K562 (cell line): ENCODE measurements around the gene CACNA2D3. TPM values are rescaled to one million over a fixed set of nuclear protein-coding genes. Genes with fewer than 3 reads are reported as not detected.

ENCODE experiments used
- ATAC-seq: fragments of 200-7000 bp; cut with Tn5 transposase; 3 replicates; pipeline ENCODE4 v1.9.1; 2020; ENCODE audit warnings: moderate library complexity
- BruUV-seq: library from RNA; stranded (reverse); fragments of 400-500 nt; replicated peaks from 2 replicates; lab custom pipeline; 2021; lab: Mats Ljungman, UMichigan
- CTCF ChIA-PET: fragments of 300-600 bp; formaldehyde crosslinking; extraction: SDS; loops from one replicate; lab custom pipeline; 2021; ENCODE audit warnings: low intra/inter-chr PET ratio; lab: Yijun Ruan, JAX
- POLR2A ChIA-PET: fragments of 300-600, 350-650 bp; sonication (Branson Sonifier 250); formaldehyde crosslinking; extraction: SDS; loops from one replicate; lab custom pipeline; 2021; ENCODE audit warnings: antibody characterized with exemption, inconsistent platforms; lab: Yijun Ruan, JAX
- DNase-seq, 4 experiments: peaks; one replicate each; pipeline versions ENCODE4 v3.0.0 to v3.0.0-alpha.2; 2011 to 2018; ENCODE audit warnings: low spot score in 3 of 4, mixed read lengths in 3 of 4; ENCODE audit errors: extremely low read depth in 1 of 4
- FAIRE-seq: peaks from 2 replicates; lab custom pipeline; 2011; peaks lifted over from hg19 to GRCh38; lab: Jason Lieb, UNC
- H2AFZ ChIP-seq: 2 replicates; pipeline ENCODE4 v1.6.0; 2011; ENCODE audit warnings: low read depth, low read length, control low read depth, inconsistent platforms
- H3K27ac ChIP-seq: fragments of 200-600 bp; 3 replicates; pipeline ENCODE4 v1.8.0; 2011; ENCODE audit warnings: low read depth, mild to moderate bottlenecking, control low read depth, inconsistent platforms, low read length, moderate library complexity, mixed read lengths; ENCODE audit errors: extremely low read depth
- H3K27me3 ChIP-seq, 2 experiments: fragments of 300-600 bp in 1 of 2; 2 replicates in 1 of 2; 3 replicates in 1 of 2; pipeline versions ENCODE4 v1.6.0 to v1.8.0; 2011; ENCODE audit warnings: inconsistent platforms in 2 of 2, low read length in 2 of 2, mild to moderate bottlenecking in 1 of 2, mixed read lengths in 1 of 2, moderate library complexity in 1 of 2; ENCODE audit not compliant: control insufficient read depth in 2 of 2, insufficient read depth in 2 of 2
- H3K36me3 ChIP-seq: fragments of 300-600 bp; 3 replicates; pipeline ENCODE4 v1.8.0; 2011; ENCODE audit warnings: mild to moderate bottlenecking, low read length, inconsistent platforms; ENCODE audit not compliant: control insufficient read depth, insufficient read depth
- H3K4me1 ChIP-seq, 2 experiments: fragments of 200-600 bp in 1 of 2; replicated peaks in 1 of 2; 2 replicates in 1 of 2; 3 replicates in 1 of 2; pipeline versions ENCODE4 v1.5.1 to v1.8.0; 2011; ENCODE audit warnings: inconsistent platforms in 2 of 2, low read length in 2 of 2, mild to moderate bottlenecking in 1 of 2, mixed read lengths in 1 of 2, moderate library complexity in 1 of 2; ENCODE audit not compliant: control insufficient read depth in 2 of 2, insufficient read depth in 2 of 2
- H3K4me2 ChIP-seq: 2 replicates; pipeline ENCODE4 v1.6.1; 2011; ENCODE audit warnings: low read length, control low read depth, inconsistent platforms, mixed read lengths; ENCODE audit not compliant: insufficient read depth
- H3K4me3 ChIP-seq: fragments of 200-600 bp; sonication (generic), shearing (Covaris generic); 2 replicates; pipeline ENCODE4 v1.5.1; 2016; ENCODE audit warnings: control low read depth, inconsistent platforms
- H3K79me2 ChIP-seq: fragments of 200-600 bp; 3 replicates; pipeline ENCODE4 v1.8.0; 2011; ENCODE audit warnings: low read length, inconsistent platforms; ENCODE audit not compliant: control insufficient read depth, insufficient read depth
- H3K9ac ChIP-seq, 2 experiments: 2 replicates each; pipeline versions ENCODE4 v1.6.0 to v1.6.1; 2011; ENCODE audit warnings: low read depth in 2 of 2, low read length in 2 of 2, control low read depth in 1 of 2, inconsistent platforms in 1 of 2, mild to moderate bottlenecking in 1 of 2, mixed read lengths in 1 of 2; ENCODE audit not compliant: insufficient read depth in 1 of 2
- H3K9me1 ChIP-seq: one replicate; pipeline ENCODE4 v1.6.0; 2011; ENCODE audit warnings: inconsistent platforms, mild to moderate bottlenecking, low read length, moderate library complexity; ENCODE audit not compliant: control insufficient read depth, insufficient read depth
- H3K9me3 ChIP-seq: replicated peaks from 2 replicates; pipeline ENCODE4 v1.5.1; 2011; ENCODE audit warnings: low read depth, low read length, inconsistent platforms; ENCODE audit not compliant: control insufficient read depth, insufficient read depth
- H4K20me1 ChIP-seq: replicated peaks from 2 replicates; pipeline ENCODE4 v1.6.1; 2011; ENCODE audit warnings: low read length, inconsistent platforms, mixed read lengths; ENCODE audit not compliant: control insufficient read depth, insufficient read depth
- ARID2 ChIP-seq: fragments of 450-650 bp; IDR thresholded peaks from 2 replicates; pipeline ENCODE4 v1.6.1; 2017; ENCODE audit warnings: antibody characterized with exemption, mild to moderate bottlenecking
- CBFB ChIP-seq: sonication (generic); formaldehyde crosslinking; IDR thresholded peaks from 2 replicates; pipeline ENCODE4 v1.4.0; 2020; ENCODE audit warnings: mild to moderate bottlenecking, missing genetic modification reagents
- CTBP1 ChIP-seq: fragments of 450-650 bp; IDR thresholded peaks from 2 replicates; pipeline ENCODE4 v1.6.1; 2016; ENCODE audit warnings: borderline replicate concordance
- EGR1 ChIP-seq: fragments of 450-650 bp; conservative IDR thresholded peaks from 2 replicates; pipeline ENCODE4 v1.6.1; 2017; ENCODE audit warnings: mild to moderate bottlenecking
- ETV6 ChIP-seq, 3 experiments: fragments of 150-350 bp in 1 of 3; sonication (generic) in 1 of 3; formaldehyde crosslinking in 1 of 3; IDR thresholded peaks; 2 replicates each; pipeline versions ENCODE4 v1.6.1 to v1.8.0; 2014 to 2022; ENCODE audit warnings: borderline replicate concordance in 2 of 3, low read depth in 2 of 3, antibody characterized with exemption in 1 of 3, low read length in 1 of 3, mild to moderate bottlenecking in 1 of 3, missing genetic modification reagents in 1 of 3
- HNRNPL ChIP-seq: fragments of 200-400 bp; formaldehyde crosslinking; IDR thresholded peaks from 2 replicates; pipeline ENCODE4 v1.6.1; 2017; ENCODE audit warnings: low read depth, mild to moderate bottlenecking, low read length
- MTA2 ChIP-seq: fragments of 450-650 bp; IDR thresholded peaks from 2 replicates; pipeline ENCODE4 v1.6.1; 2016; ENCODE audit warnings: low read depth
- NEUROD1 ChIP-seq: fragments of 150-350 bp; IDR thresholded peaks from 2 replicates; pipeline ENCODE4 v1.6.1; 2014; ENCODE audit warnings: borderline replicate concordance, low read length, low read depth; ENCODE audit not compliant: partially characterized antibody
- PTBP1 ChIP-seq: fragments of 200-400 bp; formaldehyde crosslinking; IDR thresholded peaks from 2 replicates; pipeline ENCODE4 v1.6.1; 2017; ENCODE audit warnings: low read depth, low read length
- SMAD4 ChIP-seq: fragments of 250-450 bp; sonication (Bioruptor Pico); conservative IDR thresholded peaks from 2 replicates; pipeline ENCODE4 v1.8.0; 2021; ENCODE audit warnings: inconsistent platforms, mild to moderate bottlenecking, moderate library complexity
- TEAD1 ChIP-seq, 2 experiments: fragments of 450-650 bp in 1 of 2; sonication (generic) in 1 of 2; formaldehyde crosslinking; IDR thresholded peaks; 2 replicates each; pipeline versions ENCODE4 v1.4.0 to v1.8.0; 2020 to 2022; ENCODE audit warnings: mild to moderate bottlenecking in 2 of 2, missing genetic modification reagents in 1 of 2
- ZFX ChIP-seq: sonication (generic); formaldehyde crosslinking; IDR thresholded peaks from 2 replicates; pipeline ENCODE4 v1.8.0; 2022; ENCODE audit warnings: mild to moderate bottlenecking, missing genetic modification reagents, moderate library complexity
- ZNF23 ChIP-seq: fragments of 250-450 bp; sonication (Bioruptor Pico); IDR thresholded peaks from 2 replicates; pipeline ENCODE4 v1.4.0; 2020; ENCODE audit warnings: mild to moderate bottlenecking
- ZNF740 ChIP-seq, 3 experiments: fragments of 200-800 bp in 1 of 3; sonication (Bioruptor generic) in 1 of 3; sonication (generic) in 1 of 3; formaldehyde crosslinking in 1 of 3; IDR thresholded peaks; 2 replicates each; pipeline versions ENCODE4 v1.6.1 to v1.8.0; 2016 to 2022; ENCODE audit warnings: mild to moderate bottlenecking in 2 of 3, missing compliant biosample characterization in 2 of 3, missing genetic modification characterization in 2 of 3, missing genetic modification reagents in 1 of 3
- ZZZ3 ChIP-seq: fragments of 450-650 bp; IDR thresholded peaks from 2 replicates; pipeline ENCODE4 v1.6.1; 2016; ENCODE audit warnings: antibody characterized with exemption, mild to moderate bottlenecking, moderate library complexity
- WGBS: fragments of 100-300 bp; shearing (Covaris generic); methylation state at CpG from one replicate; pipeline ENCODE4 v1.1.6; 2016; ENCODE audit warnings: low coverage, mixed read lengths; ENCODE audit not compliant: insufficient coverage; ENCODE audit errors: missing lambda C conversion rate; 5-methylcytosine and 5-hydroxymethylcytosine counted together
- in situ Hi-C: fragments of 300-500 bp; cut with MboI; formaldehyde crosslinking; loops from 4 replicates; pipeline ENCODE4 v1.15.0; 2018; ENCODE audit warnings: inconsistent platforms, mixed read lengths
- intact Hi-C: fragments of 100-400 bp; cut with micrococcal nuclease; formaldehyde crosslinking; loops from 2 replicates; pipeline ENCODE4 v1.14.2; 2022
- polyA plus RNA-seq, 8 experiments: library from polyadenylated mRNA; depleted of rRNA in 4 of 8; stranded (reverse) in 5 of 8; unstranded in 3 of 8; fragments of >200 nt; fragmentation: Nextera tagmentation in 2 of 8; fragmentation: Illumina TruSeq in 1 of 8; extraction: Ambion mirVana in 2 of 8; extraction: Trizol in 1 of 8; gene quantifications; 2 replicates each; pipeline versions ENCODE4 v1.2.1 to v1.2.3, GENCODE V29; 2011 to 2014; ENCODE audit warnings: inconsistent platforms in 1 of 8, missing spikeins in 1 of 8
- total RNA-seq, 7 experiments: library from RNA; depleted of rRNA in 6 of 7; stranded (reverse); fragments of >200 nt in 6 of 7; fragmentation: Illumina TruSeq in 2 of 7; extraction: Trizol in 2 of 7; gene quantifications; 2 replicates each; pipeline versions ENCODE4 v1.2.1 to v1.2.3, GENCODE V29; 2011 to 2021; ENCODE audit warnings: low replicate concordance in 1 of 7
- TF ChIP-seq, protein P1 (sequence below): sonication (generic); formaldehyde crosslinking; IDR thresholded peaks from 2 replicates; pipeline ENCODE4 v1.8.0; 2022; ENCODE audit warnings: mild to moderate bottlenecking, missing genetic modification reagents
- TF ChIP-seq, protein P2 (sequence below): fragments of 450-650 bp; IDR thresholded peaks from 2 replicates; pipeline ENCODE4 v1.6.1; 2016; ENCODE audit warnings: antibody characterized with exemption

Gene CACNA2D3
- total and polyA plus RNA-seq, 9 of the 15 experiments (the other 6 are each of a cell fraction or from before 2014, with no cell fraction given): 0.01 TPM; not detected in 8

- ChIA-PET POLR2A (no interaction called here), CTCF (no interaction called here)
- Histone ChIP-seq H3K36me3 (no peaks in the 10 kb centered on the region), H3K27me3 (0 out of 5 replicates have a peak, but pooled peaks cover 0 to 3% of the 10 kb centered on the region in 2 experiments), H3K4me1 (no peaks in the 10 kb centered on the region), H3K9me3 (no peaks in the 10 kb centered on the region), H3K9me1 (no peaks in the 10 kb centered on the region), H3K79me2 (no peaks in the 10 kb centered on the region), H3K27ac (no peak overlapping the region), H2AFZ (no peak overlapping the region), H4K20me1 (no peaks in the 10 kb centered on the region), H3K9ac (no peak overlapping the region), H3K4me3 (no peak overlapping the region), H3K4me2 (no peak overlapping the region)
- FAIRE-seq: no peak
- ATAC-seq: no peak
- no peak for DNase-seq
- BruUV-seq: no TSS peak
- intact Hi-C loops: no loop called here
- WGBS: 0% methylated on average over 5 of the region's 5 CpGs
- in situ Hi-C loops: no loop called here
- TF ChIP-seq ZZZ3 (no peak), ARID2 (no peak), ZNF740 (CRISPR knock-in tag; IDR thresholded peaks at IDR 0.05) (no peak), ZNF740 (tag; IDR thresholded peaks at IDR 0.05) (no peak), ZFX (CRISPR knock-in tag) (no peak), TEAD1 (CRISPR knock-in tag; IDR thresholded peaks at IDR 0.05) (no peak), EGR1 (no peak), SMAD4 (CRISPR knock-in tag) (no peak), PTBP1 (no peak), NEUROD1 (no peak), ZNF23 (CRISPR knock-in tag) (no peak), CTBP1 (no peak), ETV6 (IDR thresholded peaks at IDR 0.05; ENCODE audit: borderline replicate concordance in 1 of 2, low read depth in 2 of 2, low read length in 1 of 2) (no peak), ETV6 (CRISPR knock-in tag; IDR thresholded peaks at IDR 0.05; ENCODE audit: borderline replicate concordance) (no peak), MTA2 (no peak), CBFB (CRISPR knock-in tag) (no peak), HNRNPL (no peak)
- TF ChIP-seq, protein P1, sequence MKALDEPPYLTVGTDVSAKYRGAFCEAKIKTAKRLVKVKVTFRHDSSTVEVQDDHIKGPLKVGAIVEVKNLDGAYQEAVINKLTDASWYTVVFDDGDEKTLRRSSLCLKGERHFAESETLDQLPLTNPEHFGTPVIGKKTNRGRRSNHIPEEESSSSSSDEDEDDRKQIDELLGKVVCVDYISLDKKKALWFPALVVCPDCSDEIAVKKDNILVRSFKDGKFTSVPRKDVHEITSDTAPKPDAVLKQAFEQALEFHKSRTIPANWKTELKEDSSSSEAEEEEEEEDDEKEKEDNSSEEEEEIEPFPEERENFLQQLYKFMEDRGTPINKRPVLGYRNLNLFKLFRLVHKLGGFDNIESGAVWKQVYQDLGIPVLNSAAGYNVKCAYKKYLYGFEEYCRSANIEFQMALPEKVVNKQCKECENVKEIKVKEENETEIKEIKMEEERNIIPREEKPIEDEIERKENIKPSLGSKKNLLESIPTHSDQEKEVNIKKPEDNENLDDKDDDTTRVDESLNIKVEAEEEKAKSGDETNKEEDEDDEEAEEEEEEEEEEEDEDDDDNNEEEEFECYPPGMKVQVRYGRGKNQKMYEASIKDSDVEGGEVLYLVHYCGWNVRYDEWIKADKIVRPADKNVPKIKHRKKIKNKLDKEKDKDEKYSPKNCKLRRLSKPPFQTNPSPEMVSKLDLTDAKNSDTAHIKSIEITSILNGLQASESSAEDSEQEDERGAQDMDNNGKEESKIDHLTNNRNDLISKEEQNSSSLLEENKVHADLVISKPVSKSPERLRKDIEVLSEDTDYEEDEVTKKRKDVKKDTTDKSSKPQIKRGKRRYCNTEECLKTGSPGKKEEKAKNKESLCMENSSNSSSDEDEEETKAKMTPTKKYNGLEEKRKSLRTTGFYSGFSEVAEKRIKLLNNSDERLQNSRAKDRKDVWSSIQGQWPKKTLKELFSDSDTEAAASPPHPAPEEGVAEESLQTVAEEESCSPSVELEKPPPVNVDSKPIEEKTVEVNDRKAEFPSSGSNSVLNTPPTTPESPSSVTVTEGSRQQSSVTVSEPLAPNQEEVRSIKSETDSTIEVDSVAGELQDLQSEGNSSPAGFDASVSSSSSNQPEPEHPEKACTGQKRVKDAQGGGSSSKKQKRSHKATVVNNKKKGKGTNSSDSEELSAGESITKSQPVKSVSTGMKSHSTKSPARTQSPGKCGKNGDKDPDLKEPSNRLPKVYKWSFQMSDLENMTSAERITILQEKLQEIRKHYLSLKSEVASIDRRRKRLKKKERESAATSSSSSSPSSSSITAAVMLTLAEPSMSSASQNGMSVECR (CRISPR knock-in tag): no peak
- TF ChIP-seq, protein P2, sequence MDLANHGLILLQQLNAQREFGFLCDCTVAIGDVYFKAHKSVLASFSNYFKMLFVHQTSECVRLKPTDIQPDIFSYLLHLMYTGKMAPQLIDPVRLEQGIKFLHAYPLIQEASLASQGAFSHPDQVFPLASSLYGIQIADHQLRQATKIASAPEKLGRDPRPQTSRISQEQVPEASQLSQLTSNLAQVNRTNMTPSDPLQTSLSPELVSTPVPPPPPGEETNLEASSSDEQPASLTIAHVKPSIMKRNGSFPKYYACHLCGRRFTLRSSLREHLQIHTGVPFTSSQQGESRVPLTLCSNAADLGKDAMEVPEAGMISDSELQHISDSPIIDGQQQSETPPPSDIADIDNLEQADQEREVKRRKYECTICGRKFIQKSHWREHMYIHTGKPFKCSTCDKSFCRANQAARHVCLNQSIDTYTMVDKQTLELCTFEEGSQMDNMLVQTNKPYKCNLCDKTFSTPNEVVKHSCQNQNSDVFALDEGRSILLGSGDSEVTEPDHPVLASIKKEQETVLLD: no peak
Observed at GRCh38 chr3:54712539-54712938, 590.2 kb downstream of the CACNA2D3 start.
